AML-193 (cell line): ENCODE data around the gene LIMS1.
A peak's percentile ranks its signal among the peaks of the same experiment; 100 is the strongest.
"Not testable (repeated sequence)": the region's sequence is repeated elsewhere in the genome, so short reads cannot be mapped to it uniquely, and the experiment has no call there.

Experiments
- DNase-seq, 2 experiments: peaks; one replicate each; lab custom pipeline; 2025; lab: John Stamatoyannopoulos, UW

Gene LIMS1

DNA sequence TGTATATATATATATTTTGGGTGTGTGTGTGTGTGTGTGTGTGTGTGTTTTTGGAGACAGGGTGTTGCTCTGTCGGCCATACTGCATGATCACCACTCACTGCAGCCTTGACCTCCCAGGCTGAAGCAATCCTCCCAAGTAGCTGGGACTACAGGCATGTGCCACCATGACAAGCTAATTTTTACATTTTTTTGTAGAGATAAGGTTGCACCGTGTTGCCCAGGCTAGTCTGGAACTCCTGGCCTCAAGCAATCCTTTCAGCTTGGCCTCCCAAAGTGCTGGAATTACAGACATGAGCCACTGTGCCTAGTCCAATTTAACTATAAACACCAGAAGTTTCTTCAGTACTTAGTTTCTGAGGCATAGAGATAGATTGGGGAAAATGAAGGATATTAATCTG is 18.3 kb downstream of the LIMS1 start:
- no peak for DNase-seq

DNA sequence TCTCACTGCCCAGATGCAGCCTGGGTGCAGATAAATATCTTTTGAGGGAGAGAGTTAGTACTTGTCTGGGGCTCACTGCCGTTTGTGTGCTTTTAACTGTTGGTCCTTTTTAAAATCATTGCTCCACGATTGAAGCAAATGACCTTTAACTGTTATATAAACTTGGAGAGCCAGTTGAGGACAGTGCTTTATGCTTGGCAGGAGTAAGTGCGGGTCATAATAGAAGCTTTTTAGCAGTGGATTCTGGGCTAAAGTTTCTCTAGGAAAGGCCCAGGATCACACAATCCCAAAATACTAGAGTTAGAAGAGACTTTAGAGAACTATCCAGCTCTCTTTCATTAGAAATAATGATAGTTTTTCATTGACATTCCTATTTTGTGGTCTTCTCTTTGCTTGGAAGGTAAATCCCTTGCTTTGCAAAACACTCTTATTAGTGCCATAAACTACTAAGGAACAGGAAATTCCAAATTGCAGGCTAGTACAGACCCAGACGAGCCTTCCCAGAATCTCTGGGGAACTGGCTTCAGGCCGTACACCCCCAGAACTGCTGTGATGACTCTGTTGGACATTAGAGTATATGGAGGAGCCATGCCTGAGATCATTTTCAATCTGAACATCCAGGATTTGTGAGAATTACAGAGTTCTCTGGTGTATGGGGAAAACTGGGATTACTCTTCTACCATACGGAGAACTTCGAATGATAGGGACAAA is 19.1 kb downstream of the LIMS1 start:
- no peak for DNase-seq

DNA sequence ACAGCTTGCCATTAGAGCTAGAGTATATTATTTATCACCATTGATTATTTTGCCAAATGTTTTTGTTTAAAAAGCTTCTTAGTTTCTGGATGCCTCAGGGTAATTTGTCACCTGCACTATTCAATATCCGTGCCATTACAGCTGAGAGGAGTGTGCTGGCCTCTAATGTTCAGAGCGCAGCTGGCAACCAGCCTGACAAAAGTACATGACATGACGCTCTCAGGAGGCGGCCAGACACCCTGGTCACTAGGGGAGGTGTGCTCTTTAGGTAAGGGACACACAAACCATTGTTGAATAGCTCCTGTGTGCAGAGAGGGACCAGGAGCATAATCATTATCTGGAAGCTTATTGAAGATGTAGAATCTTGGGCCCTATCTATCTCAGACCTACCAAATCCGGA is 20.3 kb downstream of the LIMS1 start:
- no peak for DNase-seq

DNA sequence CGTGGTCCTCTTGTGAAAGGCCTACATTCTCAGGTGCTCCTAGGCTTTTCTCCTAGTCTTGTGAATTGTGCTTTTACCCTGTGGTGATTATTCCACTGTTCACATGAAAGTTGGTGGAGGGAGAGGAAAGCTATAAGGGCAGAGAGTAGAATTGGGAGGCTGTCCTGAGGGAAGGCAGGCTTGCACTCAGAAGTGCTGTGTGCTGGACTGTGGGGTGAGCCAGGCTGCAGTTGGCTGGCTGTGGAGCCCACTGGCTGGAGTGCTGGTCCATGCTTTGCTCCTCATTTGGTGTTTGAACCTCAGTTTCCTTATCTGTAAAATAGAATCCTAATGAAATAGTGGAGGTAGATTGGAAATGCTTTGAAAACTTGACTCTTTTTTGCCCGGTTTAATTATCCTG is 21.3 kb downstream of the LIMS1 start:
- no peak for DNase-seq

DNA sequence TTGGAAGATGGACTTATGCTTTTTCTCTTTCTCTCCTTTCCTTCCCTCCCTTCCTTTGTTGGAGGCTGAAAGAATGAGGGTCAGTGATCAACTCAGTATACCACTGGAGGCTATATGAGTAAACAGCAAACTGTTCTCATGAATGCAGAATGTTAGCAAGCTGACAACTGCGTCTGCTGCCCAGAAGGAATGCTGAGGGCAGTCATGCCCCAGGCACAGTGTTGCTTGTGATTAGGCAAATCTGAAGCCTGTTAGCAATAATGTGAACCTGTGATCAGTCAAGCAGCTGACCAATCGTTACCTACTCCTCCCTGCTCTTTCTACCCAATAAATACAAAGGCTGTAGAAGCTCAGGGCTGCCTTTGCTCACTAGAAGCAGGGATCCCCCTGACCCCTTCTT is 22.3 kb downstream of the LIMS1 start:
- DNase-seq = not testable (repeated sequence)

DNA sequence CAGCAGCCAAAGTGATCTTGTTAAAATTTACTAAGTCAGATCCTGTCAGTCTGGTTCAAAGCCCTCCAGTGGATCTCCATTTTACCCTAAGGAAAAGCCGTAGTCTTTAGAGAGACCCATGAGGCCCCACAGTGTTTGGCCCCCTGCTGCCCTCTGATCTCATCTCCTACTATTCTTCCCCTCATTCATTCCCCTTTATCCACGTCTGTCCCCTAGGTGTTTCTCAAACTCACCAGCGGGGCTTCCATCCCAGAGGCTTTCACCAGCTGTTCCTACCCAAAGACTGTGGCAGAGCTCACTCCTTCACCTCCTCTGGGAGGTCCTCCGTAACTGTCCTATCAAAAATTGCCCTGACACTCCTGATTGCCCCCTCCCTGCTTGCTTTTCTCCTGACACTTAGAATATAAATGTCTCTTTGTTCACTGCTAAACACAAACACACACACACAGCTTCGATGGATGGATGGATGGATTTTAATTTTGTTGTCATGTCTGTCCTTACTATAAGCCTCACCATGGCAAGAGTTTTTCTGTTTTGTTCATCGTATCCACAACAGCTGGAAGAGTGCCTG is 26.1 kb downstream of the LIMS1 start:
- no peak for DNase-seq

DNA sequence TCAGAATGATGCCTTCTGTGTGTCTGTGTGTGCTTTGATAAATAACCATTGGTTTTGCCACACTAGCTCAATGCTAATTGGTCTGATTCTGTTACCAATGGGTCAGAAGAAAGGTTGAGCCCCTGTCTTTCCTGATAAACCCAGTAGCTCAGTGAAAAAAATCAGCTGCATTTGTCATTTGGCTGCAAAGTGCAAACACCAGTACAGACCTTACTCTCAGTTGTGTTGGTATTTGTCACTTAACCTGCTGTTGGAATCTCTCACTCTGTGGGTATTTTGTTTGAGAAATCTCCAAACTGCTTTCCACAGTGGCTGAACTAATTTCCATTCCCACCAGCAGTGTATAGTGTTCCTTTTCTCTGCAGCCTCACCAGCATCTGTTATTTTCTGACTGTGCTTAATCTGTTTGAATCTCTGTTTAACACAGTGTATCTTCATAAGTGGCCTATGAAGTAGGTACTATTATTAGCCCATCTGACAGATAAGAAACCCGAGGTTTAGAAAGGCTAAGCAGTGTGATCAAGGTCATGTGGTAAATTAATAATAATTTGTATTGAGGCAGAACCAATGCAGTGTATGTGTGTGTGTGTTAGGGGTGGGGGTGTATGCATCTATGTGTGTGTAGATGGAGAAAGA is 26.7 kb downstream of the LIMS1 start:
- DNase-seq = no peak

DNA sequence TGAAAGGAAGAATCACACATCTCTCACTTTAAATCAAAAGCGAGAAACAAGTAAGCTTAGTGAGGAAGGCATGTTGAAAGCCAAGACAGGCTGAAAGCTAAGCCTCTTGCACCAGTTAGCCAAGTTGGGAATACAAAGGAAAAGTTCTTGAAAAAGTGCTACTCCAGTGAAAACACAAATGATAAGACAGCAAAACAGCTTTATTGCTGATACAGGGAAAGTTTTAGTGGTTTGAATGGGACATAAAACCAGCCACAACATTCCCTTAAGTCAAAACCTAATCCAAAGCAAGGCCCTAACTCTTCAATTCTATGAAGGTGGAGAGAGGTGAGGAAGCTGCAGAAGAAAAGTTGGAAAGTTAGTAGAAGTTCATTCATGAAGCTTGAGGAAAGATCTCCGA is 28.0 kb downstream of the LIMS1 start:
- no peak for DNase-seq

DNA sequence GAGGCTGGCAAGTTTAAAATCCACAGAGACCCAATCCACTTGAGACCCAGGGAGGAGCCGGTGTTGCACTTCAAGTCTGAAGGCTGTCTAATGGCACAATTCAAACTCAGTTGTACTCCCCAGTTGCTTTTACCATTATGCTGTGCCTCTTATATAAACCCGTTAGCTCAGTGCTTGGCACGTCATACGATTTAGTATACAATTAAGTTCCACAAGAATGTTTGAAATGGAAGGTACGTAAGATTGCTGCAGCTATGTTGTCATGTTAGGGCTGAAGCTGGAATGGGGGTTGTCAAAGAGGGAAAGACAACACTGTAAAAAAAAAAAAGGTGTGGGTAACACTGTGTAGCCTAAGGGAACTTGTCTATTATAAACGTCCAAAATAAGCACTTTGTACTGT is 30.2 kb downstream of the LIMS1 start:
- DNase-seq = no peak

DNA sequence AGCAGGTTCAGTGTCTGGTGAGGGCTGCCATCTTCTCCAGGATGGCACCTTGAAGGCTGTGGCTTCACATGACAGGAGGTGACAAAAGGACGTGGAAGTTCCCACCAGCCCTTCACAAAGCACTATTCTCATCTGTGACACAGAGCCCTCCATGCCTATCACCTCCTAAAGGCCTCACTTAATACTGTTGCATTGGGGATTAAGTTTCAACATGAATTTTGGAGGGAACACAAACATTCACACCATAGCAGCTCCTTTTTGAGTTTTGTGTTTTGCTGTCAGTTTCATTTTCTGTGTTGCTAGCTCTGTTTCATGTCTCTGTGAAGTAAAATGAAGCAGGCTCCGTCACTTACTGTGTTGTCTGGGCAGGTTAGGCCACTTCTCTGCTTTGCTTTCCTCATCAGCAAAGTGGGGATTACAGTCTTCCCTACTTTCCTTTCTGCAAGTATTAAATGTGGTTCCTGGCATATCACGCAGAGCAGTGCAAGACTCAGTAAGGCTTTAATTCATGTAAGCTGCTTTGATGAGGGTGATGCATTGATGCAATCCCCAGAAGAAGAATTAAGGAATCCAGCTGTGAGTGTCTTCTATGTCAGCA is 31.6 kb downstream of the LIMS1 start:
- no peak for DNase-seq

DNA sequence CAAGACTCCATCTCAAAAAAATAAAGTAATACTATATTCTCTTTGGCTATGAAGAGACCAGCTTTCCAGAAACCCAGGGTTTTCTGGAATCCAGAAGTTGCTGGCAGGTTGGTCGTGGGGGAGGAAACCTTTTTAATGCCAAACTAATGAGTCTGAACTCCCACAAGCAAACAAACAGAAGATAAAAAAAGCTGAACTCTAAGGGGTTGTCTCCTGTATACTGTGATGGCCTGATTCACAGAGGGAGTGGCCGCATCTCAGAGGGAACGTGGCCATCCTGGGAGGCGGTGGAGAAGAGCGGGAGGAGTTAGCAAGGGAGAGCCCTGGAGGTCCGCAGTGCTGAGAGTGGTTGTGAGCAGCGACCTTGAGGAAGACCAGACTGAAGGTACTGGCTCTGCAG is 36.1 kb downstream of the LIMS1 start:
- no peak for DNase-seq

DNA sequence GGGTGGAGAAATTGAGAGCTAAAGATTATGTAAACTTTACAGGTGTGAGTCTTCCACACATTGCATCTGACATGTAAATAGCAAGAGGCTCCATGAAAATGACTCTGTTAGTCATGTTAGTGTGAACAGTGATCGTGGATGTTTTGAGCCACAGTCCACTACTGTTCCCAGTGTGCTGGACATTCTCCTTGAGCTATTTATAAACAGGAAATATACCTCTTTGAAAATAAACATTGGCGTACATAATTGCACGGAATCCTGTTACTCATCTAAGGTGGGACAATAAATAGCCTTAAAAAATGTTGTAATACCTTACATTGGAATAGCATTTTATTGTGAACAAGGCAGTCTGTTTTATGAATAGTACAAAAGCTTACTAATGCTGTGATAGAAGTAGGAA is 37.0 kb downstream of the LIMS1 start:
- no peak for DNase-seq

DNA sequence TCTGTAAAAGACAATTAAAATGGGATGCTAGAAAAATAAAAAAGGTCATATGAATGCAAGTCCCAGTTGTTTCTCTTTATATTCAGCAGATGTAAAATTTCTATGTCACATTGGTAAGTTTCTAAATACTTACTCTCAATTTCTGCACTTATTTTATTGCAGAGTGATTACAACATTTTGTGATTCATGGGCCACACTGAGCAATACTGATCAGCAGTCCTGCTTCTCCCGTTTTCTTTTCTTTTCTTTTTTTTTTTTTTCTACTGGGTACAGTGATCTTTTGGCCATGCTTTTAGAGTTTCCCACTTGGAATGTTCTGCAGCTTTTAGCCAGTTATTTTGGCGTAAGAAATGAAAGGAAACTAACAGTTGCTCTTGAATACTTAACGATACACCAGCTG is 38.8 kb downstream of the LIMS1 start:
- DNase-seq = peak; percentile 11 to 19

DNA sequence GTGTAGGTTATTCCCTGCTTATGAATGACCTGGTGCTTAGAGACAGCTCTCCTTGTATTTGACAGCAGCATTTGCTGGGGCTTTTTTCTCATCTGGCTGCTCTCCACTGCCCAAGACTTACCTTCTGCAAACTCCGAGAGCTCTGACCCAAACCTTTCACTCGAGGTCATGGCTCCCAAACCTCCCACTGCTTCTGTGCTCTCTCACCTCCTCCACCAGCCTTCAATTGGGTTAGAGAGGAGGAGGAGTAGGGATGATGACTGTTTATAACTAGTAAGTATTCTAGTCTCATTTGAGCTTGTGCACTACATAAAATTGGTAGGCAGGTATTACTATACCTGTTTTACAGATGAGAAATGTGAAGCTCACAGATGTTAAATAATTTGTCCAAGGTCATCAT is 40.1 kb downstream of the LIMS1 start:
- DNase-seq = no peak

DNA sequence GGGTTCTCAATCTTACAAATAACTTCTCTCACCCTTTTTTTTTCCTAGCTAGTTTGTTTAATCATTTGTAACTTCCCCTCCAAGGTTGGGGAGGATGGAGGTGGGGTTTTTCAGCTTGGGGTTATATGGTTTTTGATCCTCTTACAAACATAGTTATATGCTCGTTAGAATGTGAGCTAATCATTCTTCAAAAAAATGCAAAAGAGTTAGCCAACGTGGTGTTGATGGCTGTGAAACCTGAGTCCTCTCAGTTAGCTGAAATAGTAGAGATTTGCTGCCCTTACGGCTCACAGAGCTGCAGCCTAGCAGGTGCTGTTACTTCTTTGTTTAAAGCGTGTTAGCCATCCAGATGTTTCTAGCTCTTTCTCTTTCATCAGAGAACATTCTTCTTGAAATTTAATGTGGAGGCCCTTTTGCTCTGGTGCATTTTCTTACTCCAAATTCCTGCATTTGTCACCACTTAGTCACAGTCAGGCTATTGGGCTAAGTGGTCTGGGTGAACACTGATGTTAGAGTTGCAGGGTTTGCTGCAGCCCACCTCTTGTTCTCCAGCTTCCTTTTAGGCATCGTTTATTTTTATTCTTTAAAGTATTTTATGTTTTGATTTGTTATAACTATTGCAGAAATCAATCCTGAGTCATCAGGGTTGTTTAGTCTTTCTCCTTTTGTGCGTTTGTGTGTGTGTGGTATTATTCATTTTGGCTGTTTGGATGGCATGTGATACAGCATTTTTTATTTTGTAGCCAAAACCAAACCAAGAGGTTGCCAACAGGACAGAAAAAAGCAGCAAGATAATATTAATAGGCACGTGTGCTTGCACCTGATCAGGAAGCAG is 41.1 kb downstream of the LIMS1 start:
- DNase-seq = no peak

DNA sequence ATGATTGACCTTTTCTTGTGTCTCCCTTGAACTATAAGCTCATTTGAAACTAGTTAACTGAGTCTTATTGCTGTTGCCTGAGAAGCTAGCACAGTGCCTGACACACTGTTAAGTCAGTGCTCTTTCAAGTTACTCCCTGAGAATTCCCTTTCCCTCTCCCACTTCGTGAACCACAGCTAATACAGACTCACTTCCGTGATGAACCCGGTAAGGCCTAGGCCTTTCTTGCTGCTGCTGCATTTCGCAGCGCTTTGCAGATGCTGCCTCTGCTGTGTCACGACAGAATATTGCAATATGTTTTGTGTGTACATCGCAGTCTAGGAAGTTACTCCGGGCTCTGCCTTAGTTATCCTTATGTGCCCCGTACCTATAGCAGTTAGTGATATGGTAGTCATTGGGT is 42.8 kb downstream of the LIMS1 start:
- no peak for DNase-seq

DNA sequence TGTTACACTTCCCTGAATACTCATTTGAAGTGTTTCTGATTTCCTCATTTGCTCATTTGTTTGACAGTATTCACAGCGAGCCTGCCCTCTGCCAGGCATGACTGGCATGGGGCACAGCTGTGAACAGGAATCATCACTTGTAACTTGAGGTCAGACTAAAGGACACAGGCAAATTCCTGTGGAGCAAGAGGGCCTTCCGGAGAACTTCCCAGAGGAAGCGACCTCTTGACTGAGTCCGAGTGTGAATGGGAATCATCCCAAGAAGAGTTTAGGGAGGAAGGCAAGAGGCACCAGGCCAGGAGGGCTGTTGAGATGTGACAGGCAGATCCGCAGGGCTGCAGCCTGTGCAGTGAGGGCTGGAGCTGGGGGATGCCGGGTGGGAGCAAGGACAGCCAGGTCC is 45.4 kb downstream of the LIMS1 start:
- DNase-seq = no peak

DNA sequence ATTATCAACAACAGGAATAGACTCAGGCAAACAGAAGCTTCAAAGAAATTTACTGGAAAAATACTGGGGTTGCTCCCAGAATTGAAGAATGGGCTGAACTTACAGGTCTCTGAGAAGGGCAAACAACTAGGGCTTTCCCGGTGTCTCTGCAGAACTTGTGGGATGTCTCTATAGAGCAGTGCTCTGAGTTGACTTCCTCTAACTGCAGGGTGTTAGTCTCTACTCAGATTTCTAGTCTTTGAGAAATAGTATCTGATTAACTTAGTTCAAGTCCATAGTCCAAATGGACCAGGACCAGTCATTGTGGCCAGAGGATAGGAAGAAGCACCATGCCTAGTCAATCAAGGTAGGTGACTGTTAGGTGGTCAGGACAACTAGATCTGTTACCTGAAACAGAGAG is 45.8 kb downstream of the LIMS1 start:
- DNase-seq = no peak

DNA sequence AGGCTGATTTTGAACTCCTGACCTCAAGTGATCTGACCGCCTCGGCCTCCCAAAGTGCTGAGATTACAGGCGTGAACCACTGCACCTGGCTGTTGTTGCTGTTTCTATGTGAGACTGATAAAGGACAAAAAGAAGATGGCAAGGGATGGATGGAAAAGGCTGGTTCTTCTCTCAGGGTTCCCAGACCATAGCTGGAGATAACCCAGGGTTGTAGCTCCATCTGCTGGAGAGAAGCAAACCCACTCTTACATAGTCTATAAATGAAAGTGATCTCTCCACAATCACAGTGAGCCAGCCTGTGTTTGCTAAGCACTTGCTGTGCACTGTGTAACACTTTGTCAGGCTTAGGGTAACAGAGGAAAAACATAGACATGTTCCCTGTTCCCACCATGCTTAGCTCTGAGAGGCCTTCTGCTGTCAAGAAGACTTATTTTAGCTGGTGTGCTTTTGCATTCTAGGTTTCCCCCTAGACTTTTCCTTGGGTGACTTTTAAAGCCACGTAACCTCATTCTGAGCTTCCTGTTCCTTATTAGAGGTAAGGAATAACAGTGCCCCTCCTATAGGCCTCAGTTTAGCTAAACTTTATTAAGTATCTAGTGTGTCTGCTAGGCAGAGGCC is 49.7 kb downstream of the LIMS1 start:
- peak; percentile 63 to 73 for DNase-seq

DNA sequence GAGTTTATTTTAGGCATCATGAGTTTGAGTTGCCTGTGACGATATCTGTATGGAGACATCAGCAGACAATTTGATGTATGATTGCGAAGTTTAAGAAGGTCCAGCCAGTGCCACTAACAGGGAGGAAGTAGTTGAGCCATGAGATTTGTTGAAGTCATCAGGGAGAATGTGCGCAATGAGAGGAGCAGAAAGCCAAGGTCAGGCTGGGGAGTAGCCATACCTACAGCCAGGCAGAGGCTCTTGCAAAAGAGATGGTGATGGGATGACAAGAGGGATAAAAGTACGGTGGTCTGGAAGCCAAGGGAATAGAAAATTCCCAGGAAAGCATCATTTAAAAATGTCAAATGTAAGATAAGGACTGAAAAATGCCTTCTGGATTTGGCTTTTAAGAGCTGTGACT is 51.2 kb downstream of the LIMS1 start:
- peak; percentile 19 to 39 for DNase-seq

DNA sequence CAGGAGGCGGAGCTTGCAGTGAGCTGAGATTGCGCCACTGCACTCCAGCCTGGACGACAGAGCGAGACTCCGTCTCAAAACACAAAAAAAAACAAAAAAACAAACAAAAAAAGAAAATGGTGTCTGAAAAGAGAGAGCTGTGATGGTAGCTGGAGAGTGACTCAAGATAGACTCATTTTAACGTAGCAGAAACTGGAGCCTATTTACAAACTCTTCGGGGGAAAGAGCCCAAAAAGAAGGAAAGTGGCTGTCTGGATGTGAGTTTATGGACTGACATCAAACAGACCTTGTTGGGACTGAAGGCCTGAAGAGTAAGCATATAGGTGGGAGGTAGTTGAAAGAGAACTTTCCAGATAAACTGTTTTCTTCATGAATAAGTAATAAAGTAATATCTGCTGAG is 51.8 kb downstream of the LIMS1 start:
- DNase-seq = no peak

DNA sequence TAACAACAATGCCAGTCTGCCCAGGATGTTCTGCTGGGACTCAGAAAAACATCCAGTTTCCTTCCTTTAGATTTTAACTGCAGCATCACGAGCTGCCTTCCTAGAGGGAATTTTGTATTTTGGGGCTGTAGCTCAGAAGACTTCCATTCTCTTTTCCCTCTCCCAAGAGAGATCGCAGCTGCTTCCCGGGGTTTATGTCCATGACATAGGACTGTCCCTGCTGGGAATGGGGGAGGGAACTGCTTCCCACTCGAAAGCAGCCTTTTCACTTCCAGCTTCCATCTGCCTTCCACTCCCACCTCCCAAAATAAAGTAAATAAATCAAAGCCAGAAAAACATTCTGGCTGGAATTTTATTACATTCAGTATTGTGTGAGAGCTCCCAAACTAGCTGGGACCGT is 52.4 kb downstream of the LIMS1 start:
- DNase-seq = no peak
